ENCODE results near the gene IRF4. TPM values are rescaled to one million over a fixed set of nuclear protein-coding genes. Genes with fewer than 3 reads are reported as not detected.

IRF4 gene
- polyA plus RNA-seq, 1 experiment = not detected

DNA sequence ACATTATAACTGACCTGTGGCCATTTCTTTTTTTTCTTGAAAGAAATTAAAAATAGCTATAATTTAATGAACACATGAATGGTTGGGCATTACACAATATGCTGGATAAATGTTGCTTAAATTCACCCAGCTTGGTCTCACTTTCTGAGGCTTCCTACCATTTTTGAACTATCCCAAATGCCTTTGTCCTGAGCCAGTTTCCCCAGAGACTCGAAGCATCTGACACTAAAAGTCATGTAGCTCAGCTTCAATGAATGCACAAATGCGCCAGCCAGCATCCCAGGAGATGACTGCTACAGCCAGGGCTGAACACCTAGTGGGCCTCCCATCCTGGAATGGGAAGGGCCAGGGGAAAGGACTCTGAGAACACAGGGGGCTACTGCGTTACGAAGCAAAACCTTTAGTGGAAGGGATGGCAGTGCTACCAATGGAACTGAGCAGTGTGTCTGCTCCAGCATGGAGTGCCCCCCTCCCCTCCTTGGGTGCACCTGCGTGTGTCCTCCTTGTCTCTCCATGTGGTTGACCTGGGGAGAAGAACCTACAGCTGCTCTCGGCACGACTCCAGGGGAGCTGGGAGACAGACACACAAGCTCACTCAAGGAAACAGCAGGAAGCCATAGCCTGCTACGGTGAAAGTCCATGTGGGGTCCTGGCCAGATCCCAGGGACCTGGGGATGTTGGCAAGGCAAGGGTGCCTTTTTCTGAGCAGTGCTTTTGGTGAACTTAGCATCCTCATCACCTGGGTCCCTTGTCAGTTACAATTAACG is 60.9 kb downstream of the IRF4 start:
- Histone ChIP-seq H3K4me3 (ENCODE audit: low read depth, low read length) (no peak overlapping the region), H3K27ac (ENCODE audit: low read depth, low read length) (no peak overlapping the region), H3K9me3 (ENCODE audit: control insufficient read depth, insufficient read depth, low read length) (peaks cover 17% of the 10 kb centered on the region; the same call in 1 of the 2 replicates), H3K27me3 (ENCODE audit: control insufficient read depth, insufficient read depth, low read length) (peaks cover 12% of the 10 kb centered on the region)
- TF ChIP-seq, protein P1, sequence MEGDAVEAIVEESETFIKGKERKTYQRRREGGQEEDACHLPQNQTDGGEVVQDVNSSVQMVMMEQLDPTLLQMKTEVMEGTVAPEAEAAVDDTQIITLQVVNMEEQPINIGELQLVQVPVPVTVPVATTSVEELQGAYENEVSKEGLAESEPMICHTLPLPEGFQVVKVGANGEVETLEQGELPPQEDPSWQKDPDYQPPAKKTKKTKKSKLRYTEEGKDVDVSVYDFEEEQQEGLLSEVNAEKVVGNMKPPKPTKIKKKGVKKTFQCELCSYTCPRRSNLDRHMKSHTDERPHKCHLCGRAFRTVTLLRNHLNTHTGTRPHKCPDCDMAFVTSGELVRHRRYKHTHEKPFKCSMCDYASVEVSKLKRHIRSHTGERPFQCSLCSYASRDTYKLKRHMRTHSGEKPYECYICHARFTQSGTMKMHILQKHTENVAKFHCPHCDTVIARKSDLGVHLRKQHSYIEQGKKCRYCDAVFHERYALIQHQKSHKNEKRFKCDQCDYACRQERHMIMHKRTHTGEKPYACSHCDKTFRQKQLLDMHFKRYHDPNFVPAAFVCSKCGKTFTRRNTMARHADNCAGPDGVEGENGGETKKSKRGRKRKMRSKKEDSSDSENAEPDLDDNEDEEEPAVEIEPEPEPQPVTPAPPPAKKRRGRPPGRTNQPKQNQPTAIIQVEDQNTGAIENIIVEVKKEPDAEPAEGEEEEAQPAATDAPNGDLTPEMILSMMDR (IDR thresholded peaks at IDR 0.05; ENCODE audit: low read depth, low read length) = no peak
- ChIA-PET CTCF (interaction anchor here (0.6 kb wide), 1 partner anchor 257 kb away, joined by 3 read pairs; no protein-coding TSS in a partner anchor), POLR2A (no interaction called here)
- DNase-seq (ENCODE audit: low read depth, low spot score) = no peak

GRCh38 chr6:453152-453551 is 61.6 kb downstream of the IRF4 start:
- CTCF ChIA-PET = interaction anchor here (0.6 kb wide), 1 partner anchor 256 kb away, joined by 3 read pairs; no protein-coding TSS in a partner anchor
- Histone ChIP-seq H3K27me3 (ENCODE audit: control insufficient read depth, insufficient read depth, low read length) (peaks cover 10% of the 10 kb centered on the region), H3K4me3 (ENCODE audit: low read depth, low read length) (no peak overlapping the region), H3K9me3 (ENCODE audit: control insufficient read depth, insufficient read depth, low read length) (peaks cover 17% of the 10 kb centered on the region; the same call in 1 of the 2 replicates), H3K27ac (ENCODE audit: low read depth, low read length) (no peak overlapping the region)
- POLR2A ChIA-PET = no interaction called here
- no peak for DNase-seq (ENCODE audit: low read depth, low spot score)
- TF ChIP-seq, protein P1 (IDR thresholded peaks at IDR 0.05; ENCODE audit: low read depth, low read length) = no peak

GRCh38 chr6:454148-454991 is 62.8 kb downstream of the IRF4 start:
- Histone ChIP-seq H3K9me3 (ENCODE audit: control insufficient read depth, insufficient read depth, low read length) (peaks cover 10% of the 10 kb centered on the region; the same call in 1 of the 2 replicates), H3K27ac (ENCODE audit: low read depth, low read length) (no peak overlapping the region), H3K27me3 (ENCODE audit: control insufficient read depth, insufficient read depth, low read length) (peaks cover 10% of the 10 kb centered on the region), H3K4me3 (ENCODE audit: low read depth, low read length) (no peak overlapping the region)
- POLR2A ChIA-PET = no interaction called here
- TF ChIP-seq, protein P1 (IDR thresholded peaks at IDR 0.05; ENCODE audit: low read depth, low read length) = no peak
- CTCF ChIA-PET = no interaction called here
- DNase-seq (ENCODE audit: low read depth, low spot score) = no peak

DNA sequence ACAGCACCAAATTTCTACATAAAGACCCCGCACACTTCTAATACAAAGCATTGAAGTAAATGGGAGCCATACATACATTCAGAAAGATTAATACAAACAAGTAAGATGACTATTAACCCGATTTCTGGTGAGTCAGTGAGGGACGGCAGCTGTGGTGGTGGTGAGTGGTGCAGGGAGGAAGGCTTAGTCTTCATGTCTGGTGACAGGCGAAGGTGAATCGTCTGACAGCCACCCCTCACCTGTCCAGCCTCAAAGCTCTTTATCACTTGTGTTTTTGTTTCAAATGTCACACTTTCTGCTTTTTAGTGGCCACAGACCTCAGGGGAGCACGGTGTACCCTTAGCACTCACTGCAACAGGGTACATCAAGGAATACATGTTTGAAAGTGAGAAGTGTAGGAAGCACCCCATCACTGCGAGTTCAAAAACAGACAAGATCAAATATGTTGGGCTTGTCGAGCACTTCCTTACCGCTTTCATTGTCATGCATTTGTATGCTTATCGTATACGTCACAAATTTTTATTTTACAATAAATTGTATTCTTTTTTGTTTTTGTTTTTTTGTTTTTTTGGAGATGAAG is 63.5 kb downstream of the IRF4 start:
- TF ChIP-seq, protein P1 (IDR thresholded peaks at IDR 0.05; ENCODE audit: low read depth, low read length) = no peak
- ChIA-PET POLR2A (no interaction called here), CTCF (no interaction called here)
- no peak overlapping the region for H3K27ac ChIP-seq (ENCODE audit: low read depth, low read length)
- H3K27me3 ChIP-seq (ENCODE audit: control insufficient read depth, insufficient read depth, low read length) = peaks cover 10% of the 10 kb centered on the region
- no peak for DNase-seq (ENCODE audit: low read depth, low spot score)
- no peak overlapping the region for H3K4me3 ChIP-seq (ENCODE audit: low read depth, low read length)
- H3K9me3 ChIP-seq (ENCODE audit: control insufficient read depth, insufficient read depth, low read length) = peaks cover 5% of the 10 kb centered on the region; the same call in 1 of the 2 replicates
